Mesendoderm (in vitro differentiated cells): ENCODE data around the gene KHDC1. TPM values are rescaled to one million over a fixed set of nuclear protein-coding genes. Genes with fewer than 3 reads are reported as not detected.
"Not testable (repeated sequence)": the region's sequence is repeated elsewhere in the genome, so short reads cannot be mapped to it uniquely, and the experiment has no call there.

ENCODE experiments used
- DNase-seq: peaks from one replicate; pipeline ENCODE4 v3.0.0; 2013
- H2AK5ac ChIP-seq: 2 replicates; pipeline ENCODE4 v1.6.1; 2013; ENCODE audit warnings: low read length, inconsistent platforms
- H2BK120ac ChIP-seq: 2 replicates; pipeline ENCODE4 v1.6.1; 2013; ENCODE audit warnings: low read depth, mild to moderate bottlenecking, low read length, moderate library complexity, mixed read lengths
- H2BK15ac ChIP-seq: replicated peaks from 2 replicates; pipeline ENCODE4 v1.6.1; 2013; ENCODE audit warnings: low read depth, mild to moderate bottlenecking, moderate library complexity
- H2BK5ac ChIP-seq: 2 replicates; pipeline ENCODE4 v1.6.1; 2013; ENCODE audit warnings: low read length, inconsistent platforms
- H3K18ac ChIP-seq: 2 replicates; pipeline ENCODE4 v1.6.1; 2013; ENCODE audit warnings: mild to moderate bottlenecking, low read length, mixed read lengths
- H3K23ac ChIP-seq: one replicate; pipeline ENCODE4 v1.6.1; 2013; ENCODE audit warnings: low read length
- H3K27ac ChIP-seq: 2 replicates; pipeline ENCODE4 v1.5.1; 2013; ENCODE audit warnings: low read depth, mild to moderate bottlenecking, inconsistent platforms, low read length, moderate library complexity
- H3K27me3 ChIP-seq: 2 replicates; pipeline ENCODE4 v1.6.1; 2013; ENCODE audit warnings: low read length, control low read depth, mild to moderate bottlenecking, inconsistent platforms; ENCODE audit not compliant: insufficient read depth, poor library complexity
- H3K36me3 ChIP-seq: 2 replicates; pipeline ENCODE4 v1.6.1; 2013; ENCODE audit warnings: low read length, inconsistent platforms; ENCODE audit not compliant: control insufficient read depth, insufficient read depth
- H3K4ac ChIP-seq: one replicate; pipeline ENCODE4 v1.6.1; 2013; ENCODE audit warnings: low read depth, mild to moderate bottlenecking, low read length, moderate library complexity
- H3K4me1 ChIP-seq: 2 replicates; pipeline ENCODE4 v1.6.1; 2013; ENCODE audit warnings: low read depth, low read length, inconsistent platforms; ENCODE audit not compliant: control insufficient read depth
- H3K4me2 ChIP-seq: 2 replicates; pipeline ENCODE4 v1.6.1; 2013; ENCODE audit warnings: low read length
- H3K4me3 ChIP-seq: 2 replicates; pipeline ENCODE4 v1.5.1; 2013; ENCODE audit warnings: mild to moderate bottlenecking, low read length
- H3K56ac ChIP-seq: one replicate; pipeline ENCODE4 v1.6.1; 2013; ENCODE audit warnings: low read length
- H3K79me1 ChIP-seq: 2 replicates; pipeline ENCODE4 v1.6.1; 2013; ENCODE audit warnings: low read length, inconsistent platforms
- H3K79me2 ChIP-seq: 2 replicates; pipeline ENCODE4 v1.6.1; 2013; ENCODE audit warnings: mild to moderate bottlenecking, low read length; ENCODE audit not compliant: control insufficient read depth, insufficient read depth
- H3K9ac ChIP-seq: 2 replicates; pipeline ENCODE4 v1.6.1; 2013; ENCODE audit warnings: low read length, inconsistent platforms
- H4K5ac ChIP-seq: one replicate; pipeline ENCODE4 v1.6.1; 2013; ENCODE audit warnings: low read length
- H4K8ac ChIP-seq: one replicate; pipeline ENCODE4 v1.6.1; 2013; ENCODE audit warnings: low read depth, mild to moderate bottlenecking, control low read depth, low read length, moderate library complexity
- WGBS: extraction: QIAGEN DNeasy Blood & Tissue Kit; methylation state at CpG from one replicate; pipeline ENCODE4 v1.1.7; 2013; ENCODE audit warnings: low lambda C conversion rate, missing lambda C conversion rate; ENCODE audit not compliant: insufficient coverage; ENCODE audit errors: extremely low coverage; 5-methylcytosine and 5-hydroxymethylcytosine counted together
- small RNA-seq: library from polyadenylated mRNA; stranded (forward); fragments of <200 nt; extraction: miRNeasy Mini kit (QIAGEN cat#:217004); gene quantifications from one replicate; pipeline ENCODE3, GENCODE V24; 2013; ENCODE audit not compliant: insufficient read depth

The KHDC1 gene

GRCh38 chr6:73193302-73193701 is 69.7 kb downstream of the KHDC1 start:
- H3K18ac ChIP-seq, H2AK5ac ChIP-seq, H3K4ac ChIP-seq, H3K79me1 ChIP-seq, H2BK15ac ChIP-seq, H3K56ac ChIP-seq, H4K8ac ChIP-seq, H3K27me3 ChIP-seq, H3K4me1 ChIP-seq, H4K5ac ChIP-seq, H2BK5ac ChIP-seq, H3K36me3 ChIP-seq, H2BK120ac ChIP-seq, H3K9ac ChIP-seq, H3K79me2 ChIP-seq, H3K27ac ChIP-seq, H3K23ac ChIP-seq, H3K4me2 ChIP-seq, DNase-seq, H3K4me3 ChIP-seq: not testable (repeated sequence)
- 100% methylated on average over 1 of the region's 4 CpGs for WGBS

Small RNA genes within 50 kb of the gene (small RNA-seq; reads per million reads assigned to genes)
- not detected for gene RPSAP41
